ENCODE results near the gene CPXM1.

DNA sequence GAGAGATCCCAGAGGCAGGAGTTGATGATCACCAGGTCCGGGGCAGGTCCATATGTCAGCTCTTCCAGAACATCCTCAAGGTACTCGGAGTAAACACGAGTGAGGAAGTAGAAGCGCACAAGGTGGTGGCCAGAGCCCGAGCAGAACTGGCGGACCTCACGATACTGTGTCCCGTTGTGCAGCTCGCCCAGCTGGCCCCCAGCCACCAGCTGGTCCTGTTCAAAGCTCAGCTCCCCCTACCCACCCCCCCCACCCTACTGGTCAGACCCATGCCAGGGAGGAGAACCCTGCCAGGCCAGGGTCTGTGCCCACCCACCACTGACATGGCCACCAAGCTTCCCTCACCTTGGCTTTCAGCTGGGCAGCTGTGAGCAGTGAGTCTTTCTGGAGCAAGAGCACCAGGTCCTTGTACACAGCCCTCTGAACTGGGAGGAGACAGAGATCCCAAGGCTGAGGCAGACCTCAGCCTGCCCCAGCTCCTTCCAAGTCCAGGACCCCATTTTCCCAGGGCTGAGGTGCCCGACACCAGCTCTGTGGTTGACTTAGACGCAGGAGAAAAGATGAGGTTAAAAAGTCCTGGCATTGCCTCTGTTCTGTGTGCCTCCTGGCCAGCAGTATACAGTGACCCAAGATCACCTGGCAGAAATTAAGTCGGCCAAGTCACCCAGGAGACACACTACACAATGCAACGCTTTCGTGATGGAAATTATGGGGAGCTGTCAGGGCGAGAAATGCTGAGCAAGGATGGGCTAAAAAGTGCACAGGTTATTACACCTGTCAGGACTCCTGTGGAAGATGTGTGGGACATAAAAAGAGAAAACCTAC is 38.6 kb upstream of the CPXM1 start:
- TF ChIP-seq, protein P1, sequence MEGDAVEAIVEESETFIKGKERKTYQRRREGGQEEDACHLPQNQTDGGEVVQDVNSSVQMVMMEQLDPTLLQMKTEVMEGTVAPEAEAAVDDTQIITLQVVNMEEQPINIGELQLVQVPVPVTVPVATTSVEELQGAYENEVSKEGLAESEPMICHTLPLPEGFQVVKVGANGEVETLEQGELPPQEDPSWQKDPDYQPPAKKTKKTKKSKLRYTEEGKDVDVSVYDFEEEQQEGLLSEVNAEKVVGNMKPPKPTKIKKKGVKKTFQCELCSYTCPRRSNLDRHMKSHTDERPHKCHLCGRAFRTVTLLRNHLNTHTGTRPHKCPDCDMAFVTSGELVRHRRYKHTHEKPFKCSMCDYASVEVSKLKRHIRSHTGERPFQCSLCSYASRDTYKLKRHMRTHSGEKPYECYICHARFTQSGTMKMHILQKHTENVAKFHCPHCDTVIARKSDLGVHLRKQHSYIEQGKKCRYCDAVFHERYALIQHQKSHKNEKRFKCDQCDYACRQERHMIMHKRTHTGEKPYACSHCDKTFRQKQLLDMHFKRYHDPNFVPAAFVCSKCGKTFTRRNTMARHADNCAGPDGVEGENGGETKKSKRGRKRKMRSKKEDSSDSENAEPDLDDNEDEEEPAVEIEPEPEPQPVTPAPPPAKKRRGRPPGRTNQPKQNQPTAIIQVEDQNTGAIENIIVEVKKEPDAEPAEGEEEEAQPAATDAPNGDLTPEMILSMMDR (optimal IDR thresholded peaks at IDR 0.05 in 1 of 3, IDR thresholded peaks at IDR 0.05 in 1 of 3, conservative IDR thresholded peaks at IDR 0.05 in 1 of 3; ENCODE audit: extremely low read depth in 1 of 3, insufficient read depth in 2 of 3, low read length in 3 of 3), result no peak
- no peak for TF ChIP-seq EZH2 (IDR thresholded peaks at IDR 0.05; ENCODE audit: low read length)

All from keratinocyte (primary cell).